Prostate gland (tissue), 2 donors: ENCODE data around the gene DEFB123. TPM values are rescaled to one million over a fixed set of nuclear protein-coding genes. Genes with fewer than 3 reads are reported as not detected.

Experiments used
- DNase-seq: peaks from one replicate; pipeline ENCODE4 v3.0.0-alpha.2; 2019; ENCODE audit warnings: low spot score
- H3K27ac ChIP-seq, 2 donors: fragments of 200-600 bp; sonication (generic); 2 replicates each; pipeline ENCODE4 v1.5.1; 2017 to 2019
- H3K27me3 ChIP-seq: fragments of 200-600 bp; sonication (generic); replicated peaks from 2 replicates; pipeline ENCODE4 v1.5.1; 2019; ENCODE audit not compliant: insufficient read depth
- H3K36me3 ChIP-seq, 2 donors: fragments of 200-600 bp; sonication (generic); 1 replicate in 1 of 2; 2 replicates in 1 of 2; pipeline versions ENCODE4 v1.5.1 to v1.8.1; 2017 to 2019
- H3K4me1 ChIP-seq: fragments of 200-600 bp; sonication (generic); replicated peaks from 2 replicates; pipeline ENCODE4 v1.5.1; 2019
- H3K4me3 ChIP-seq, 2 donors: fragments of 200-600 bp; sonication (generic); 2 replicates each; pipeline ENCODE4 v1.5.1; 2017 to 2019
- H3K9me3 ChIP-seq: fragments of 200-600 bp; sonication (generic); 2 replicates; pipeline ENCODE4 v1.5.1; 2017
- POLR2A ChIP-seq: fragments of 450-650 bp; IDR thresholded peaks from one replicate; pipeline ENCODE4 v1.6.1; 2016; ENCODE audit warnings: antibody characterized with exemption, mild to moderate bottlenecking
- POLR2AphosphoS5 ChIP-seq: sonication (generic); formaldehyde crosslinking; IDR thresholded peaks from one replicate; pipeline ENCODE4 v1.6.1; 2017; ENCODE audit warnings: antibody characterized with exemption
- WGBS: methylation state at CpG from one replicate; pipeline ENCODE4 v1.1.5; 2018; 5-methylcytosine and 5-hydroxymethylcytosine counted together
- intact Hi-C: fragments of 100-400 bp; cut with DNase I; formaldehyde crosslinking; loops from one replicate; pipeline ENCODE4 v1.14.2; 2022
- total RNA-seq, 2 donors: library from RNA; depleted of rRNA; stranded (reverse); fragments of >200 nt; gene quantifications; one replicate each; pipeline ENCODE4 v1.1.0, GENCODE V29; 2016
- TF ChIP-seq, protein P1 (sequence below), 4 experiments: fragments of 200-600 bp in 2 of 4; fragments of 450-650 bp in 2 of 4; sonication (generic) in 2 of 4; IDR thresholded peaks; 1 replicate in 3 of 4; 2 replicates in 1 of 4; pipeline ENCODE4 v1.5.1; 2016 to 2019; ENCODE audit warnings: antibody characterized with exemption in 4 of 4, mild to moderate bottlenecking in 2 of 4, moderate library complexity in 2 of 4

Gene DEFB123
- total RNA-seq, 2 donors from 2014 or later, result 459 TPM; not detected in 1

DNA sequence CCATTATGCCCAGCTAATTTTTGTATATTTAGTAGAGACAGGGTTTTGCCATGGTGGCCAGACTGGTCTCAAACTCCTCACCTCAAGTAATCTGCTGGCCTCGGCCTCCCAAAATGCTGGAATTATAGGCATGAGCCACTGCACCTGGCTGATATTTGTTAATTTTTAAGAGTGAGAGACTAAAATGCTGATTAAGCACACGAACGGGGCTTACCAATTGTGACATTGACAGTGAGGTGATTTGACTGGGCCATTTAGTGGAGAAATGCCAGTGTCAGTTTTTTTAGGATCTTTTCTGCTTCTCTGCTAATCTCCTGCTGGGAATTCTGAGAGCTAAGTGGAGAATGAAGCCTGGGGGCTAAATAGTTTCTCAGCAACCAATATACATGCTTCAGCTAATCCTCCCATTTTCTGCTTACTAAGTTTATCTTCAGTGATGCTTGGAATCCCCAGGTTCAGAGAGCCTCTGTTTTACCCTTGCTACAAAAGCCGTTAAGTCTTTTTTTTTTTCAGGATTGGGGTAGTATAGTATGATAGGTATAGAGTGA is 9.8 kb upstream of the DEFB123 start:
- no peak for DNase-seq
- 71% methylated on average over 4 of the region's 4 CpGs for WGBS
- TF ChIP-seq POLR2A (no peak), POLR2AphosphoS5 (no peak)
- TF ChIP-seq, protein P1, sequence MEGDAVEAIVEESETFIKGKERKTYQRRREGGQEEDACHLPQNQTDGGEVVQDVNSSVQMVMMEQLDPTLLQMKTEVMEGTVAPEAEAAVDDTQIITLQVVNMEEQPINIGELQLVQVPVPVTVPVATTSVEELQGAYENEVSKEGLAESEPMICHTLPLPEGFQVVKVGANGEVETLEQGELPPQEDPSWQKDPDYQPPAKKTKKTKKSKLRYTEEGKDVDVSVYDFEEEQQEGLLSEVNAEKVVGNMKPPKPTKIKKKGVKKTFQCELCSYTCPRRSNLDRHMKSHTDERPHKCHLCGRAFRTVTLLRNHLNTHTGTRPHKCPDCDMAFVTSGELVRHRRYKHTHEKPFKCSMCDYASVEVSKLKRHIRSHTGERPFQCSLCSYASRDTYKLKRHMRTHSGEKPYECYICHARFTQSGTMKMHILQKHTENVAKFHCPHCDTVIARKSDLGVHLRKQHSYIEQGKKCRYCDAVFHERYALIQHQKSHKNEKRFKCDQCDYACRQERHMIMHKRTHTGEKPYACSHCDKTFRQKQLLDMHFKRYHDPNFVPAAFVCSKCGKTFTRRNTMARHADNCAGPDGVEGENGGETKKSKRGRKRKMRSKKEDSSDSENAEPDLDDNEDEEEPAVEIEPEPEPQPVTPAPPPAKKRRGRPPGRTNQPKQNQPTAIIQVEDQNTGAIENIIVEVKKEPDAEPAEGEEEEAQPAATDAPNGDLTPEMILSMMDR (IDR thresholded peaks at IDR 0.05), result no peak

DNA sequence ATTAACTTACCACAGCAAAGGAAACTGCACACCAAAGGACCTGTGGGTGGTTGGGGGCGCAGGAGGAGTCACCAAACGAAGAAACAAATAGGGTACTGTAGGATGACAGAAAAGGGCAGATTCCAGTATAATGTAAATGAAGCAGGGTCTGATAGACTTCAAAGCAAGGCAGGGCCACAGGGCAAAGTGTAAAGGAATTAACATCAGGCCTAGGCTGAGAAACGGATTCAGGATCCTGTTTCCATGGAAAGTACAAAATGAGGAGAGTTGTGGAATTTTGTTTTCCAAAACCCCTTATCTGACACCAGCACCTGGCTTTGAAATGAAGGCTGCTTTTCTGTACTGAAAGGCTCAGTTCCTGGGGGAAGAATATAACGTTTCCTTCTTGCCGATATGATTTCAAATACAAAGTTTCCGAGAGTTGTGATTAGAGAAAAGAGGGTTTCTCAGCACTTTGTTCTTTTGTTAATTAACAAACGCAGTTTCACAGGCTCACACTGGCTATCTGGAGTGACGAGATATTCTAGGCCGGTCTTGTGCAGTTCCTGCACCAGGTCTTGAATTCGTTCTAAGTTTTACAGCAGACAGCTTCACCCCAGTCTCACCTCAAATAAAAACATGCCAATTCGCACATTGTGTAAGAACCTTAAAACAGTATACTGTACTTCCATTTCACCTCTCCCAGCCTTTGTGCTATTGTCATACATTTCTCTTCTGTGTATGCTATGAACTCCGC is 5.8 kb downstream of the DEFB123 start:
- no peaks in the 10 kb centered on the region for H3K27me3 ChIP-seq
- intact Hi-C loops, result no loop called here
- no peaks in the 10 kb centered on the region for H3K36me3 ChIP-seq
- H3K9me3 ChIP-seq, result no peaks in the 10 kb centered on the region
- no peak overlapping the region for H3K4me3 ChIP-seq
- DNase-seq, result no peak
- WGBS, result 65% methylated on average over 12 of the region's 12 CpGs
- no peak for TF ChIP-seq POLR2AphosphoS5
- TF ChIP-seq, protein P1 (IDR thresholded peaks at IDR 0.05), result no peak
- no peak for TF ChIP-seq POLR2A
- H3K27ac ChIP-seq, result no peak overlapping the region
- no peaks in the 10 kb centered on the region for H3K4me1 ChIP-seq

More for the DNA sequence above, 9.8 kb upstream of the DEFB123 start:
- H3K27ac ChIP-seq, result no peak overlapping the region
- H3K4me1 ChIP-seq, result no peaks in the 10 kb centered on the region
- H3K27me3 ChIP-seq, result no peaks in the 10 kb centered on the region
- no peaks in the 10 kb centered on the region for H3K36me3 ChIP-seq
- no peaks in the 10 kb centered on the region for H3K9me3 ChIP-seq
- intact Hi-C loops, result no loop called here
- no peak overlapping the region for H3K4me3 ChIP-seq

DNA sequence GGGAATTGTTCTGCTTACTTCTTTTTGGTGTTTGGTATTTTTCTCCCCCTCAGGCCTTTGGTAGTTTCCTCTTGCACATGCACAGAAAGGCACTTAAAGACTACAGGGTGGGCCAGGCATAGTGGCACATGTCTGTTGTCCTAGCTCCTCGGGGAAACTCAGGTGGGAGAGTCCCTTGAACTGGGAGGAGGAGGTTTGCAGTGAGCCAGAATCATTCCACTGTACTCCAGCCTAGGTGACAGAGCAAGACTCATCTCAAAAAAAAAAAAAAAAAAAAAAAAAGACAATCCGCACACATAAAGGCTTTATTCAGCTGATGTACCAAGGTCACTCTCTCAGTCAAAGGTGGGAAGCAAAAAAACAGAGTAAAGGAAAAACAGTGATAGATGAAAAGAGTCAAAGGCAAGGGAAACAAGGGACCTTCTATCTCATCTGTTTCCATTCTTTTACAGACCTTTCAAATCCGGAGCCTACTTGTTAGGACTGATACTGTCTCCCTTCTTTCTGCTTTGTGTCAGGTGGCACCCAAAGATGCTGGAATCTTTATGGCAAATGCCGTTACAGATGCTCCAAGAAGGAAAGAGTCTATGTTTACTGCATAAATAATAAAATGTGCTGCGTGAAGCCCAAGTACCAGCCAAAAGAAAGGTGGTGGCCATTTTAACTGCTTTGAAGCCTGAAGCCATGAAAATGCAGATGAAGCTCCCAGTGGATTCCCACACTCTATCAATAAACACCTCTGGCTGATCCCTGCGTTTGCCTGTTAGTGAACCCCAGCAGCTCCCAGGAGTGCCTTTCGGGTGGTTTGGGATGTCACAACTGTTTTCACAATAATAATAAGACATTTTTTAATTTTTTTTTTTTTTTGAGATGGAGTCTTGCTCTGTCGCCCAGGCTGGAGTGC is 9.3 kb downstream of the DEFB123 start:
- no peak for TF ChIP-seq POLR2A
- TF ChIP-seq POLR2AphosphoS5, result no peak
- TF ChIP-seq, protein P1 (IDR thresholded peaks at IDR 0.05), result no peak
- Histone ChIP-seq H3K36me3 (no peaks in the 10 kb centered on the region), H3K9me3 (no peaks in the 10 kb centered on the region), H3K4me3 (no peak overlapping the region), H3K4me1 (no peaks in the 10 kb centered on the region), H3K27ac (no peak overlapping the region), H3K27me3 (no peaks in the 10 kb centered on the region)
- DNase-seq, result no peak
- intact Hi-C loops, result no loop called here
- WGBS, result 59% methylated on average over 8 of the region's 8 CpGs

DNA sequence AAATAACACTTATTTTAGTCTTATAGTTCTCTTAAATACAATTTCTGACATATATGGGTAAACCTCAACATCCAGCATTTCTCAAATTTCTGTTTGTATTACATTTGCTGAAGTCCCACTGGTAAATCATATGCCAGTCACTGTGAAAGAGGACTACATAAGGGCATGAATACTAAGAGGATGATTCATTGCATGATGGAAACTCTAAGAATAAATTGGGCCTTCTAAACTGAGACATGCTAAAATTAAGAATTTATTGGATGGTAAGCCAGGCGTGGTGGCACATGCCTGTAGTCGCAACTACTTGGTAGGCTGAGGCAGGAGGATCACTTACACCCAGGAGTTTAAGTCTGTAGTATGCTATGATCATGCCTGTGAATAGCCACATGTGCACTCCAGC is 12.1 kb downstream of the DEFB123 start:
- no peaks in the 10 kb centered on the region for H3K4me1 ChIP-seq
- no peak for DNase-seq
- no peak overlapping the region for H3K4me3 ChIP-seq
- H3K27ac ChIP-seq, result no peak overlapping the region
- intact Hi-C loops, result no loop called here
- WGBS, result 80% methylated on average over 2 of the region's 2 CpGs
- H3K27me3 ChIP-seq, result no peaks in the 10 kb centered on the region
- TF ChIP-seq POLR2AphosphoS5, result no peak
- TF ChIP-seq, protein P1 (IDR thresholded peaks at IDR 0.05), result no peak
- TF ChIP-seq POLR2A, result no peak
- no peaks in the 10 kb centered on the region for H3K9me3 ChIP-seq
- H3K36me3 ChIP-seq, result no peaks in the 10 kb centered on the region
